GM13976 (cell line): Measurements from ENCODE around the gene RYR3.

ENCODE experiments used
- DNase-seq: peaks from one replicate; pipeline ENCODE4 v3.0.0; 2012; ENCODE audit warnings: low spot score
- CTCF ChIP-seq: IDR thresholded peaks from 2 replicates; pipeline ENCODE4 v1.5.1; 2012; ENCODE audit warnings: borderline replicate concordance, mild to moderate bottlenecking; ENCODE audit not compliant: insufficient read depth; ENCODE audit errors: extremely low read depth, missing control alignments, control extremely low read depth
- in situ Hi-C: fragments of 300-500 bp; cut with MboI; formaldehyde crosslinking; loops from one replicate; pipeline ENCODE4 v1.12.0; 2022; ENCODE audit warnings: low sequenced_read_pairs, mixed read lengths, inconsistent platforms; ENCODE audit not compliant: unreplicated experiment

The RYR3 gene

GRCh38 chr15:33754242-33754641 lies 443.5 kb downstream of the RYR3 start:
- in situ Hi-C loops = no loop called here
- no peak for TF ChIP-seq CTCF
- DNase-seq = no peak

GRCh38 chr15:33756961-33757360 lies 446.2 kb downstream of the RYR3 start:
- in situ Hi-C loops = no loop called here
- TF ChIP-seq CTCF = no peak
- no peak for DNase-seq

GRCh38 chr15:33757516-33758232 lies 446.9 kb downstream of the RYR3 start:
- in situ Hi-C loops = no loop called here
- DNase-seq = no peak
- no peak for TF ChIP-seq CTCF

- TF ChIP-seq CTCF = no peak
- no peak for DNase-seq
- in situ Hi-C loops = no loop called here
Observed at GRCh38 chr15:33766389-33766788, 455.6 kb downstream of the RYR3 start.

- in situ Hi-C loops = no loop called here
- TF ChIP-seq CTCF = no peak
- DNase-seq = no peak
Observed at GRCh38 chr15:33768670-33769190, 458.0 kb downstream of the RYR3 start.

GRCh38 chr15:33773969-33774368 lies 463.2 kb downstream of the RYR3 start:
- DNase-seq = no peak
- no peak for TF ChIP-seq CTCF
- in situ Hi-C loops = no loop called here
